Activated CD8-positive, alpha-beta memory T cell treated with anti-CD3 and anti-CD28 coated beads, Interleukin-2, amount 10 ng/mL, durations not matched to agents 7 days and 5 days (primary cell): ENCODE results near the gene VAPA. TPM values are rescaled to one million over a fixed set of nuclear protein-coding genes. Genes with fewer than 3 reads are reported as not detected.

Source experiments
- ATAC-seq: fragments of 150-1000 bp; cut with Tn5 transposase; one replicate; pipeline ENCODE4 v1.10.0; 2021; ENCODE audit warnings: moderate library complexity
- CTCF ChIA-PET: fragments of 350-600 bp; sonication (Branson Sonifier 250); formaldehyde crosslinking; loops from one replicate; lab custom pipeline; 2021; ENCODE audit warnings: antibody characterized with exemption; lab: Charles Lee
- DNase-seq: peaks from one replicate; pipeline ENCODE4 v3.0.0-alpha.2; 2020
- H3K27ac Mint-ChIP-seq: one replicate; pipeline ENCODE4 v1.8.0; 2021; ENCODE audit warnings: mild to moderate bottlenecking, mixed read lengths
- H3K27me3 Mint-ChIP-seq: one replicate; pipeline ENCODE4 v1.8.0; 2021; ENCODE audit warnings: mixed read lengths
- H3K36me3 Mint-ChIP-seq: one replicate; pipeline ENCODE4 v1.8.0; 2021; ENCODE audit warnings: mild to moderate bottlenecking, mixed read lengths
- H3K4me1 Mint-ChIP-seq: one replicate; pipeline ENCODE4 v1.8.0; 2021; ENCODE audit warnings: mixed read lengths
- H3K4me3 Mint-ChIP-seq: one replicate; pipeline ENCODE4 v1.8.0; 2021; ENCODE audit warnings: mild to moderate bottlenecking, moderate library complexity, mixed read lengths
- H3K9me3 Mint-ChIP-seq: one replicate; pipeline ENCODE4 v1.8.0; 2022; ENCODE audit warnings: low read depth, mixed read lengths
- total RNA-seq, 2 experiments: library from RNA; stranded (reverse); gene quantifications; one replicate each; pipeline ENCODE4 v1.2.3, GENCODE V29; 2021

Gene VAPA
- total RNA-seq, 2 experiments from 2014 or later, result 107 to 134 TPM

- DNase-seq, result no peak
Measured at GRCh38 chr18:10002280-10002679, 88.5 kb downstream of the VAPA start.

DNA sequence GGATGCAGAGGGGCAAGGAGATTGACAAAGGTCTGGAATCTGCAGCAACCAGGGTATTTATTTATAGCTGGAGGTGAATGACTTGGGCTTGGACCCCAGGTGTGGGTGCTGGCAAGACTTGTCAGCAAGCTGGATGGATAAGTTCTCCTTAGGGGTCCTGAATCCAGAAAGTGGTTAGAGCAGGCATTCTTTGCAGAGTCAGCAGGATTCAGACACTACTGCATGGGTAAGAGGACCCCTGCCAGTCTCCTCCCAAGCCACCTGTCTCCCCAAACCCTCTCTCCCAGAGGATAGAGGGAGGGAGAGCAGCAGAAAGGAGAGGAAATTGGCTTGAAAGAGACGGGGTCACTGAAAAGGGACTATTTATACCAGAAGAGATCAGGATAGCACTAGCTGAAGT is 89.5 kb downstream of the VAPA start:
- Mint-ChIP-seq H3K36me3 (no peaks in the 10 kb centered on the region), H3K4me3 (no peak overlapping the region), H3K27ac (no peak overlapping the region), H3K9me3 (peaks cover 4% of the 10 kb centered on the region), H3K4me1 (no peaks in the 10 kb centered on the region), H3K27me3 (peaks cover 20% of the 10 kb centered on the region)
- ATAC-seq (no peak), DNase-seq (no peak)
- CTCF ChIA-PET, result no interaction called here

More at GRCh38 chr18:10002280-10002679, 88.5 kb downstream of the VAPA start:
- no peaks in the 10 kb centered on the region for H3K36me3 Mint-ChIP-seq
- no peak overlapping the region for H3K4me3 Mint-ChIP-seq
- no peak for ATAC-seq
- CTCF ChIA-PET, result no interaction called here
- peaks cover 23% of the 10 kb centered on the region for H3K27me3 Mint-ChIP-seq
- H3K9me3 Mint-ChIP-seq, result peaks cover 7% of the 10 kb centered on the region
- H3K4me1 Mint-ChIP-seq, result no peaks in the 10 kb centered on the region
- no peak overlapping the region for H3K27ac Mint-ChIP-seq

- H3K4me3 Mint-ChIP-seq, result no peak overlapping the region
- peaks cover 3% of the 10 kb centered on the region for H3K9me3 Mint-ChIP-seq
- ATAC-seq, result no peak
- H3K36me3 Mint-ChIP-seq, result no peaks in the 10 kb centered on the region
- H3K4me1 Mint-ChIP-seq, result no peaks in the 10 kb centered on the region
- CTCF ChIA-PET, result no interaction called here
- H3K27me3 Mint-ChIP-seq, result peaks cover 19% of the 10 kb centered on the region
- no peak overlapping the region for H3K27ac Mint-ChIP-seq
- no peak for DNase-seq
Measured at GRCh38 chr18:10003866-10004265, 90.0 kb downstream of the VAPA start.

- peaks cover 11% of the 10 kb centered on the region for H3K27me3 Mint-ChIP-seq
- H3K36me3 Mint-ChIP-seq, result no peaks in the 10 kb centered on the region
- H3K4me1 Mint-ChIP-seq, result no peaks in the 10 kb centered on the region
- H3K4me3 Mint-ChIP-seq, result no peak overlapping the region
- no peak for DNase-seq
- no peak overlapping the region for H3K27ac Mint-ChIP-seq
- CTCF ChIA-PET, result no interaction called here
- no peak for ATAC-seq
- no peaks in the 10 kb centered on the region for H3K9me3 Mint-ChIP-seq
Measured at GRCh38 chr18:10006311-10006893, 92.6 kb downstream of the VAPA start.

- H3K4me1 Mint-ChIP-seq, result no peaks in the 10 kb centered on the region
- H3K4me3 Mint-ChIP-seq, result no peak overlapping the region
- no peaks in the 10 kb centered on the region for H3K9me3 Mint-ChIP-seq
- ATAC-seq (no peak), DNase-seq (no peak)
- no peak overlapping the region for H3K27ac Mint-ChIP-seq
- H3K36me3 Mint-ChIP-seq, result no peaks in the 10 kb centered on the region
- CTCF ChIA-PET, result no interaction called here
- peaks cover 5% of the 10 kb centered on the region for H3K27me3 Mint-ChIP-seq
Measured at GRCh38 chr18:10008006-10008647, 94.3 kb downstream of the VAPA start.

Other genes with a start within 250 kb of the VAPA start
- not detected for gene RAB31, start 205.7 kb upstream of the VAPA start, total RNA-seq
- not detected for gene TXNDC2, start 28.0 kb upstream of the VAPA start, total RNA-seq